ENCODE results near the gene SELENOW. TPM values are rescaled to one million over a fixed set of nuclear protein-coding genes. Genes with fewer than 3 reads are reported as not detected.

Gene SELENOW
- total and polyA plus RNA-seq, 2 donors (not counting 3 experiments of a cell fraction or from before 2014, with no cell fraction given), result 316 to 613 TPM

DNA sequence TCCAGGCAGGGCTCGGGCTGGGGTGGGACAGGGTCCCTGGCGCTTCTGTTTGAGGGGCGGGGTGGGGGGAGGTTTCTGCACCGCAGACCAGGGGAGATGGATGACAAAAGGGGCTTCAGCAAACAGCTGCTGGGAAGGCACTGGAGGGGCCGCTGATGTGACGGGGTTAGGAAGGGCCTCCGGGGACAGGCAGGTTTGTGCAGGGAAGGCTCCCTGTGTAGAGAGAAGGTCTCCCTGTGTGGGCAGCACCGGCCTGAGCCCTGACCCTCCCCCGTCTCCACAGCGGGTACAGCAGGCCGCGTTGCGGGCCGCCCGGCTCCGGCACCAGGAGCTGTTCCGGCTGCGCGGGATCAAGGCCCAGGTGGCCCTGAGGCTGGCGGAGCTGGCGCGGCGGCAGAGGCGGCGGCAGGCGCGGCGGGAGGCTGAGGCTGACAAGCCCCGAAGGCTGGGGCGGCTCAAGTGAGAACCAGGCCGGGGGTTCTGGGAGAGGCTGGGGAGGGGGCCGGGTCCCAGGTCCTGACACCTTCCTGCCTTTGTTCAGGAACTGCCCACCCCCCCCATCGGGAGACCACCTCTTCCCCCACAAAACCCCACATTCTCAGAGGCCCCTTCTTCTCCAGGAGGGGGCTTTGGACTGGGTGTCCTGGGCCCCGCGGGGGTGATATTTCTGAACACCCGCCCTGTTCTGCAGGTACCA is 23.3 kb upstream of the SELENOW start:
- H3K36me3 ChIP-seq (ENCODE audit: control insufficient read depth in 2 of 2, extremely low read depth in 1 of 2, insufficient read depth in 2 of 2, low read length in 2 of 2), result peaks cover 21 to 63% of the 10 kb centered on the region in 2 experiments
- ChIA-PET POLR2A (no interaction called here), CTCF (interaction anchor here (0.6 to 2.1 kb wide), 3 partner anchors 10 to 591 kb away, joined by 4 to 8 read pairs (median 6); partner anchors contain the start of gene EHD2)

More for the DNA sequence above, 23.3 kb upstream of the SELENOW start:
- Histone ChIP-seq H3K27me3 (ENCODE audit: control insufficient read depth in 2 of 2, insufficient read depth in 2 of 2, low read length in 2 of 2) (no peaks in the 10 kb centered on the region), H3K9ac (replicated peaks; ENCODE audit: extremely low read depth, insufficient read depth, low read length) (no peak overlapping the region), H3K9me3 (replicated peaks; ENCODE audit: control insufficient read depth, insufficient read depth, low read length) (no peaks in the 10 kb centered on the region), H3K4me3 (replicated peaks in 1 of 3; ENCODE audit: insufficient read depth in 1 of 3, low read depth in 1 of 3, low read length in 3 of 3) (no peak overlapping the region), H4K20me1 (replicated peaks; ENCODE audit: control insufficient read depth, extremely low read depth, insufficient read depth, low read length) (no peaks in the 10 kb centered on the region), H3K27ac (ENCODE audit: insufficient read depth, low read depth, low read length) (no peak overlapping the region), H3K4me2 (ENCODE audit: insufficient read depth, low read length) (no peak overlapping the region), H3K9me1 (replicated peaks; ENCODE audit: control insufficient read depth, extremely low read depth, insufficient read depth, low read length) (no peaks in the 10 kb centered on the region), H2AFZ (ENCODE audit: low read depth, low read length) (no peak overlapping the region), H3K79me2 (ENCODE audit: control insufficient read depth, insufficient read depth, low read length) (peaks cover under 1% of the 10 kb centered on the region), H3K4me1 (ENCODE audit: control insufficient read depth, extremely low read depth, insufficient read depth, low read length) (no peaks in the 10 kb centered on the region)
- no peak for TF ChIP-seq POLR2A (IDR thresholded peaks at IDR 0.05; ENCODE audit: low read depth, low read length)
- TF ChIP-seq, protein P1, sequence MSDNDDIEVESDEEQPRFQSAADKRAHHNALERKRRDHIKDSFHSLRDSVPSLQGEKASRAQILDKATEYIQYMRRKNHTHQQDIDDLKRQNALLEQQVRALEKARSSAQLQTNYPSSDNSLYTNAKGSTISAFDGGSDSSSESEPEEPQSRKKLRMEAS (IDR thresholded peaks at IDR 0.05; ENCODE audit: insufficient read depth, insufficient read length), result no peak
- no peak for TF ChIP-seq POLR2AphosphoS5 (IDR thresholded peaks at IDR 0.05; ENCODE audit: insufficient read depth, low read depth, low read length)
- TF ChIP-seq GATA2 (IDR thresholded peaks at IDR 0.05; ENCODE audit: insufficient read depth, insufficient read length, low read depth, low read length), result no peak
- TF ChIP-seq, protein P2, sequence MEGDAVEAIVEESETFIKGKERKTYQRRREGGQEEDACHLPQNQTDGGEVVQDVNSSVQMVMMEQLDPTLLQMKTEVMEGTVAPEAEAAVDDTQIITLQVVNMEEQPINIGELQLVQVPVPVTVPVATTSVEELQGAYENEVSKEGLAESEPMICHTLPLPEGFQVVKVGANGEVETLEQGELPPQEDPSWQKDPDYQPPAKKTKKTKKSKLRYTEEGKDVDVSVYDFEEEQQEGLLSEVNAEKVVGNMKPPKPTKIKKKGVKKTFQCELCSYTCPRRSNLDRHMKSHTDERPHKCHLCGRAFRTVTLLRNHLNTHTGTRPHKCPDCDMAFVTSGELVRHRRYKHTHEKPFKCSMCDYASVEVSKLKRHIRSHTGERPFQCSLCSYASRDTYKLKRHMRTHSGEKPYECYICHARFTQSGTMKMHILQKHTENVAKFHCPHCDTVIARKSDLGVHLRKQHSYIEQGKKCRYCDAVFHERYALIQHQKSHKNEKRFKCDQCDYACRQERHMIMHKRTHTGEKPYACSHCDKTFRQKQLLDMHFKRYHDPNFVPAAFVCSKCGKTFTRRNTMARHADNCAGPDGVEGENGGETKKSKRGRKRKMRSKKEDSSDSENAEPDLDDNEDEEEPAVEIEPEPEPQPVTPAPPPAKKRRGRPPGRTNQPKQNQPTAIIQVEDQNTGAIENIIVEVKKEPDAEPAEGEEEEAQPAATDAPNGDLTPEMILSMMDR (IDR thresholded peaks at IDR 0.05; ENCODE audit: extremely low read depth in 1 of 2, insufficient read depth in 1 of 2, low read depth in 1 of 2, low read length in 2 of 2), result no peak
- TF ChIP-seq JUN (IDR thresholded peaks at IDR 0.05; ENCODE audit: borderline replicate concordance, insufficient read depth, insufficient read length, low read depth), result no peak
- TF ChIP-seq FOS (IDR thresholded peaks at IDR 0.05; ENCODE audit: borderline replicate concordance, insufficient read depth, low read length), result no peak
- no peak for TF ChIP-seq MYC (IDR thresholded peaks at IDR 0.05; ENCODE audit: low read depth, low read length)
- no peak for TF ChIP-seq EZH2 (IDR thresholded peaks at IDR 0.05; ENCODE audit: borderline replicate concordance, low read depth, low read length, severe bottlenecking)
- no peak for FAIRE-seq
- BruUV-seq (replicated peaks), result no TSS peak
- dilution Hi-C loops (cut with MboI; ENCODE audit: extremely low pct_ligation_motif_present, low sequenced_read_pairs) (no loop called here), intact Hi-C loops (cut with micrococcal nuclease) (no loop called here)
- no peak for DNase-seq (ENCODE audit: low read depth, low spot score)

Measured in endothelial cell of umbilical vein (primary cell).